ENCODE measurements around the gene BTBD7.

- TF ChIP-seq POLR2AphosphoS5 (IDR thresholded peaks at IDR 0.05; ENCODE audit: borderline replicate concordance, low read depth, low read length) (peak; percentile 54; the same call in 1 of the 2 replicates), EZH2 (IDR thresholded peaks at IDR 0.05) (no peak), FOXP2 (optimal IDR thresholded peaks at IDR 0.05; ENCODE audit: control extremely low read depth, extremely low read length, insufficient read depth) (no peak)
Measured at GRCh38 chr14:93299866-93300265, 33.0 kb downstream of the BTBD7 start.

Data from SK-N-MC (cell line).